H7 (cell line): Measurements from ENCODE around the gene TACR2. TPM values are rescaled to one million over a fixed set of nuclear protein-coding genes. Genes with fewer than 3 reads are reported as not detected.

Experiments used
- DNase-seq: peaks from one replicate; pipeline ENCODE4 v3.0.0; 2012
- H3K27me3 ChIP-seq: 2 replicates; pipeline ENCODE4 v1.6.0; 2011; ENCODE audit warnings: mild to moderate bottlenecking, low read length; ENCODE audit not compliant: control insufficient read depth, insufficient read depth
- H3K36me3 ChIP-seq: replicated peaks from 2 replicates; pipeline ENCODE4 v1.5.1; 2011; ENCODE audit warnings: low read length; ENCODE audit not compliant: control insufficient read depth, insufficient read depth
- H3K4me3 ChIP-seq: 2 replicates; pipeline ENCODE4 v1.5.1; 2011; ENCODE audit warnings: low read depth, mild to moderate bottlenecking, control low read depth, low read length, moderate library complexity; ENCODE audit not compliant: insufficient read depth
- total RNA-seq: library from RNA; depleted of rRNA; stranded (reverse); fragments of >200 nt; shearing (Covaris generic); gene quantifications from 2 replicates; pipeline ENCODE4 v1.2.3, GENCODE V29; 2014; rRNA removed

Gene TACR2
- 0.48 TPM in 1 of 2 replicates, not detected in the other for total RNA-seq

DNA sequence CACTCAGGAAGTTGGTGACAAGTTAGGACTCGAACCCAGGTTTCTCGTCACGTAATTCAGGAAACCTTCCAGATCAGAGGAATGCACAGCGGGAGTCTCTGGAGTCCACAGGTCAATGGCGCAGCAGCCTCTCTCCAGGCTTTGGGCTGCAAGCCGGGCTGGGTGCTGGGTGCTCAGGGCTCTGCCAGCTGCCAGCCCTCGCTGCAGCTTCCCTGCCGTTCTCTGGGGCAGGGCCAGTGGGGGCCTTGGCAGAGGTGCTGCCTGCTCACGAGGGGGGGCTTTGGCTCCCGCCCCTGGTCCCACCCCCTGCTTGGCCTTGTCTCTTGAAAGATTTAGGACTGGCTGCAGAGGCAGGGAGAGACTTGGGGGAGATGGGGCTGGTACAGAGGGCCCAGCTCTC, at the start of gene TACR2:
Gene TACR2, minus strand, starts transcription at position 224 of the 400 bp plus-strand sequence. CDS start 595 bp downstream, outside the sequence.
- no peak for DNase-seq
- Histone ChIP-seq H3K4me3 (no peak within 1 kb of the TSS), H3K36me3 (no peaks in the 10 kb centered on the region), H3K27me3 (no peaks in the 10 kb centered on the region)

DNA sequence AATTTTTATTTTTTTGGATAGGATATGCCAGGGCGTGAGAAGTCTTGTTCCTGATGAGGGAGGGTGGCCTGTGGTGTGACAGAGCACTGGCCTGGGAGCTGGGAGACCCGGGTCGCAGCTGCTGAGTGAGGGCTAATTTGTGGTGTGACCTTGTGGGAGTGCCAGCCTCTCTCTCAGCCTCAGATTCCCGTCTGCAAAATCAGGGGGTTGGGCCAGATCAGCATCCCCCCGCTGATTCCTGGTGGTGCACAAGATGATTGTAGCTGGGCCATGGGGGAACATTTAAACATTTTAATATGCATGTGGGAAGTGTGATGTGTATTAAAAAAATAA, 49.4 kb upstream of the TACR2 start:
- no peaks in the 10 kb centered on the region for H3K27me3 ChIP-seq
- H3K4me3 ChIP-seq, result no peak overlapping the region
- no peak for DNase-seq
- no peaks in the 10 kb centered on the region for H3K36me3 ChIP-seq

DNA sequence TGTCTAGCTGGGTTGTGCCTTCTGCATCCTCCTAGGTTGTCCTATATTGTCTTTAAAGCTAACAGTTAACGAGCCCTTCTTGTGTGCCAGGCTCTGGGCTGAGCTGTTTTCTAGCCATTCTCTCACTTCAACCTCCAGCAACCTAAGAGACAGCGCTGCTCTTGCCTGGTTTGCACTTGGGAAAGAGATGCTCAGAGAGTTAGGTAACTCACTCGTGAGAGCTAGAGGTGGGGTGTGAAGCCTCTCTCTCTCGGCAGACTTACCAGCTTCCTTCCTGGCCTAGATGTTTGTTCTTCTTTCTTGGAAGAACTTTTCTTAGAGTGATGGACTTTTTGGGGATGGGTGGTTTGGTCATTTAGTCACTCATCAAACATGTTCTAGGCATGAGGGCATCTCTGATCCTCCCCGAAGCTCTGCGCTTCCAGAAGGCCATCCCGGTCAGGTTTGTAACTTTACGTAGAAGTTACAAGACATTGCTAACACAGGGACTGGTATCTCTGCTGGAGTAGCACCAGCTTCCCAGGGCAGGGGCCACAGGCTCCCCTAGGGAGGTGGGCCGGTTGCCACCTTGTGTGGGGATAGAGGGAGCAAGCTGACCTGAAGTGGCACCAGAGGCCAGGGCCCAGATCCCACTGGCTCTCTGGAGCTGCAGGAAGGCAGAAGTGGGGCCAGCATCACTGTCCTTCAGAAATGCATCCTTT, 48.9 kb upstream of the TACR2 start:
- H3K36me3 ChIP-seq, result no peaks in the 10 kb centered on the region
- H3K4me3 ChIP-seq, result no peak overlapping the region
- DNase-seq, result no peak
- H3K27me3 ChIP-seq, result no peaks in the 10 kb centered on the region

DNA sequence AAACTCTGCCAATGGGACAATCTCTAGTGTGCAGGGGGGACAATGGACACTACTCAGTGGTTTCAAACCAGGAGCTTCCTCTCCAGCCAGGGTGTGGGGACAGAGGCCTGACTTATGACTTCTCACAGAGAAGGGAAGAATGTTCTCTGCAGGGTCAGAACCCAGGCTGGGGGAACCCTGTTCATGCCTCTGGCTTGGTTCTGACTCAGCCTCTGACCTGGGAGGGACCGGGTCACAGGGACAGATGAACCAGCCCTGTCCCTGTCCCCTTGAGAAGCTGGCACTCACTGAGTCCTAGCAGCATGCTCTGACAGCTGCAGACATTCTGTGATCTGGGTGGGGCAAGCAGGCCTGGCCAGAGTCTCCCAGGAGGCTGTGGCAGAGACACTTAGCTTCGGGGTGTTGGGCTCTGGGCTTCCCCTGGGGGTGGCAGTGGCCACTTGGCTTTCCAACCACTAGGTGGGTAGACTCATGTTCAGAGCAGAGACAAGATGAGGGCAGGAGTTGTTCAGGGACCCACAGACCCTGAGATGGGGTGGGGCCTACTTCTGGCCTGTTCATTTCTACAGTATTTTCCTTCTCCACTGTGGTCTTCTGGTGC, 48.2 kb upstream of the TACR2 start:
- no peaks in the 10 kb centered on the region for H3K27me3 ChIP-seq
- H3K4me3 ChIP-seq, result no peak overlapping the region
- DNase-seq, result no peak
- H3K36me3 ChIP-seq, result no peaks in the 10 kb centered on the region

DNA sequence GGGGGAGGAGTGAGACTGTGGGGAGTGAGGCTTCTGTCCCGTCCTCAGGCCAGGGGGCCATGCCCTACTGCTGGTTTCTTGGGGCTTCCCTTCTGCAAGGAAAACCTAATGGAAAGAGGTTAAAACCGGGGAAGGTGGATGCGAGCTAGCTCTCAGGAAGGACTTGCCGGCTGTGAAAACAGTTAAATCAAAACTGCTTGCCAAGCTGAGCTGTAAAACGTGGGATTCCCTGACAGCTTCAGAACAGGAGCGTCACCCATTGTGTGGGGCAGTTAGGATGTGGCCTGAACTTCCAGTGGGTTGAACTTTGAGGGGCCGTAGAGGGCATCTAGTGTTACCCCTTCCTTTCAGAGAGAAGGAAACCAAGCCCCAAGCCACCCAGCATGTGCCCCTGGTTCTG, 47.7 kb upstream of the TACR2 start:
- Histone ChIP-seq H3K27me3 (no peaks in the 10 kb centered on the region), H3K4me3 (no peak overlapping the region), H3K36me3 (no peaks in the 10 kb centered on the region)
- DNase-seq, result no peak

DNA sequence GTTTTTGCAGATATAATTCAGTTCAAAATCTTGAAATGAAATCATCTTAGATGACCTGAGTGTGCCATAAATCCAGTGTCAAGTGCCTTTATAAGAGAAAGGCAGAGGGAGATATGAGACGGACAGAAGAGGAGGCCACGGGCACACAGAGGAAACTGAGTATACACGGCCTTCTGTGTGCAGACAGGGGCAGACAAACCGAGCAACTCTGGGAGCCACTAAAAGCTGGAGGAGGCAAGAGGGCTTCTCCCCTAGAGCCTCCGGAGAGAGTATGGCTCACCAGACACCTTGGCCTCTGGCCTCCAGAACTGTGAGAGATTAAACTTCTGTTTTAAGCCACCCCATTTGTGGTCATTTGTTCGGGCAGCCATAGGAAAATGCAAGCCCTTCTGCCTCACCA, 47.2 kb upstream of the TACR2 start:
- H3K4me3 ChIP-seq, result no peak overlapping the region
- H3K27me3 ChIP-seq, result no peaks in the 10 kb centered on the region
- no peaks in the 10 kb centered on the region for H3K36me3 ChIP-seq
- DNase-seq, result no peak

DNA sequence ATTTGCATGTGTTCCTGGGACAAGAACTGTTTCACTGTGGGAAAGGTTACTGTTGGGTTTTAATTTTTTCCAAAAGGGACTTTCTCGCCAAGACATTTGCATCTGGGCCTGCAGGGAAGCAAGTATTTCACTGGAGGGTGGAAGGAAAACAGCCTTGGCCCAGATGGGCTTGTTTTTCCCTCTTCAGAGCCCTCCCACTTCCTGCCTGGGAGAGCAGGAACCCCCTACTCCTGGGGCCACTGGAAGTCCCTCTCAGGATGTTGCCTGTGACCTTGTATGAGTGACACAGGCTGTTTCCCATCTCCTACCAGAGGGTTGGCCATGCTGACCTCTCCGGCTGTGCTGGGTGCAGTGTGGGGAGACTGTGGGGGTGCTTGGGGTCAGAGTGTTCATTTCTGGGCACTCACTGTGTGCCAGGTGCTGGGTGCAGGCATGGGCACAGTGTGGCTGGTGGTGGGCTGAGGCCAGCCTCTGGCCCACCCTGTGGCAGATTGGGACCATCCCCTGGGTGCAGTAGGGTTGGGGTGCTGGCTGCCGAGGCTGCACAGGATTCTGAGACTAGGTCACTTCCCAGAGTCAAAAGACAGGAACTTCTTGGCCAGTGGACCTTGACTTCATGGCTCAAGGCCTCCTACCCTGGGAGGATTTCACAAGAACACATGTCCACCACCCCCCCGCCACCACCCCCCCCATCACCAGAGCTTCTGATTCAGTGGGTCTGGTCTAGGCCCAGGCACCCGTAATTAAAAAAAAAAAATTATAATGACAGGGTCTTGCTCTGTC, 44.7 kb upstream of the TACR2 start:
- no peaks in the 10 kb centered on the region for H3K27me3 ChIP-seq
- H3K4me3 ChIP-seq, result no peak overlapping the region
- no peaks in the 10 kb centered on the region for H3K36me3 ChIP-seq
- DNase-seq, result no peak

DNA sequence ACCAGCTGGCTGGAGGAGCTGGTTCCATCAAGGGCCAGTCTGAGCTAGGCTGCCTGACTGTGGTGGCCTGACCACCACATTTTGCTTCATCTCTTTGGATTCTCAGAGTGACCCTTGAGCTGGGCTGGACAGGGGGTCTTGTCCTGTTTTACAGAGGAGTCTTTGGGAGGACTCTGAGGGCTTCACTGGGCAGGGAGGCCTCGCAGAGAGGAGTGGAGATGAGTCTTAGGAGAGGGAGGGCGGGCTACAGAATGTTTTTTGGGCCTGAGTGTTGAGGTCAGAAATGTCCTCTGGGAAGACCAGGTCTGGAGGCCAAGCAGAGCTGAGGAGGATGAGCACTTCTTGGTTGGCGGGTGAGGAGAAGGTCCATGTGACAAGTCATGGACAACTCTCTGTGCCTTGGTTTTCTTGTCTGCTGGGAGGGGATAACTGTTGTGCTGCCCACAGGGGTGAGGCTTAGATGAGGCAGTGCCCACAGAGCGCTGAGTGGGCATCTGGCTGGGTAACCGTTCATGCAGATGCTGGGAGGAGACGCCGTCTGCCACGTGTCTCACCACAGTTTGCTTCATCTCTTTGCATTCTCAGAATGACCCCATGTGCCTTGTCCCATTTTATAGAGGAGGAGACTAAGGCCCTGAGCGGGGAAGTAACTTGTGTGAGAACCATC, 44.0 kb upstream of the TACR2 start:
- H3K27me3 ChIP-seq, result no peaks in the 10 kb centered on the region

DNA sequence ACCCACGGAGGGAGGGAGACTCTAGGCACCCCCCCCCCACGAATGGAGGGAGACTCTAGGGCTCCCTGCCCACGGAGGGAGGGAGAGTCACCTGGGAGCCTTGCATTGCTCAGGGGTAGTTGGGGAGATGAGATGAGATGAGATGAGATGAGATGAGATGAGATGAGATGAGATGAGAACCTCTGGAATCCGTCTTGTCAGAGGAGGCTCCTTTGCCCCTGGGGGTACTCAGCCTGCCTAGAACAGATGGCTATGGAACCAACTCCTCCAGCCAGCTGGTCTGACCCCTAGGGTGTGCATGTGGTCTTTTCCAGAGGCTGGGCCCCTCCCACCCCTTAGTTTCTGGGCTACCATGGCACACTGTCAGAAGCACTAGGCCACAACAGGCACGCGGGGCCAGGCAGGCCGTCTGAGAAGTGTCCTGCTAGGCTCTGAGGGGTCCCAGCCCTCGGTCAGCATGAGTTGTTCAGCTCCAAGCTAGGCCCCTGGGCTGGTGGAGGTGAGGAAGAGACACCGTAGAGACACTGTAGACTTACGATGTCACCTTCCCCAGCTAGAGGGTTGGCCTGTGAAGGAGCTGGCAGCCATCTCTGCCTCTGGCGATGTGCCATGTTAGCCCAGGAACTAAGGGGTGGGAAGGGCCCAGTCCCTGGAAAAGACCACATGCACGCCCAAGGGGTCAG, 43.3 kb upstream of the TACR2 start:
- no peak for DNase-seq
- Histone ChIP-seq H3K27me3 (no peaks in the 10 kb centered on the region), H3K36me3 (no peaks in the 10 kb centered on the region), H3K4me3 (no peak overlapping the region)

More for the DNA sequence above, 44.0 kb upstream of the TACR2 start:
- H3K36me3 ChIP-seq, result no peaks in the 10 kb centered on the region
- H3K4me3 ChIP-seq, result no peak overlapping the region
- no peak for DNase-seq

DNA sequence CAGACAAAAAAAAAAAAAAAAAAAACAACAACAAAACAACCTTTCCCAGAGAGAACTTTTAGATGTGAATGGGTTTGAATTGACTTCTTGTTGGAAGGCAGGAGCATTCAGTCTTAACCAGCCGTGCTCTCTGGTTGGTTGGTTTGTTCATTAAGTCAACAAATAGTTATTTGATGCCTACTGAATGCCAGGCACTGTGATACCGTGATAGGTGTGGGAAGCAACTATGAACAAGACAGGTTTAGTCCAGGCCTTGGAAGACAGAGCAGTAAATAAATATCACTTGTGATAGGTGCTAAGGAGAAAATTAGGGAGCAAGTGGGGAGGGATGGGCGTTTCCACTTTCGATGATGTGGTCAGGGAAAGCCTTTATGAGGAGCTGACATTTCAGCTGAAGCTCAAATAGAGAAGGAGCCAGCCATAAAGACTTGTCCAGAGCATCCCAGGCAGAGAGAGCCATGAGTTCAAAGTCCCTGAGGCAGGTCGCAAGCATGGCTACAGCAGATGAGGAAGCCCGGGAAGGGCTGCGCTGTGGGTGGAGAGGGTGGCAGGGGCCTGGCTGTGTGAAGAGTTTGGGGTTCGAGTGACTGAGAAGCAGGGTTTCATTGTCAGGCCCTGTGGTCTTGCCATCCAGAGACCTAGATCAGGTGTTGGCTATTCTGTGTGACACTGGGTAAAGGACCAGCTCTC, 42.5 kb upstream of the TACR2 start:
- Histone ChIP-seq H3K36me3 (no peaks in the 10 kb centered on the region), H3K4me3 (no peak overlapping the region), H3K27me3 (no peaks in the 10 kb centered on the region)
- no peak for DNase-seq

DNA sequence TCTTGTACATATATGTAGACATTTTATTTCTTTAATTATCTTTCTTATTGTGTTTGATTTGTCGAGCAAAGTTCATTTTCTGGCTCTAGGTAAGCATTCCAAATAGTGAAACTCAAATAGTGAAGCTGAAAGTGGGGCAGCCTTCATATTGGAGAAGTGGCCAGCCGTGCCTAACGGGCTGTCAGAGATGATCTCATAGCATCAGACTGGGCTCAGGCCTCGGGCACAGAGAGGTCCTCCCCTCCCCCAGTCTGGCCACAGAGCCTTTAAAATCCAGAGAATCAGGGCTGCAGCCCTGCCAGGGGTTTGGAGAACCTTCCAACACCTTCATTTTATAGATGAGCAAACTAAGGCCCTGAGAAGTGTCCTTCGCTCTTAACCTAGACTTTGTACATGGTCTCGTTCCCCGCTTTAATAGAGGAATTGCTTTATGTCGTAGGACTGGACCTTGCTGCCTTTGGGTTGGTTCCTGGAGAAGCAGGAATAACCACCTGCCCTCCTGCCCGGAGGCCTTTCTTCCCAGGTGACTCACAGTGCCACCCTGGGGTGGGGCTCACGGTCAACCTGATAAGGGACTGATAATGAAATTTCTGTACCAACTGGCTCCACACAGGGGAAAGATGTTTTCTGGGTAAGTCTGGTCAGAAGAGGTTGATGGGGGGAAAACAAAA, 41.8 kb upstream of the TACR2 start:
- H3K36me3 ChIP-seq, result no peaks in the 10 kb centered on the region
- H3K27me3 ChIP-seq, result peaks cover 2% of the 10 kb centered on the region
- no peak for DNase-seq
- H3K4me3 ChIP-seq, result no peak overlapping the region

DNA sequence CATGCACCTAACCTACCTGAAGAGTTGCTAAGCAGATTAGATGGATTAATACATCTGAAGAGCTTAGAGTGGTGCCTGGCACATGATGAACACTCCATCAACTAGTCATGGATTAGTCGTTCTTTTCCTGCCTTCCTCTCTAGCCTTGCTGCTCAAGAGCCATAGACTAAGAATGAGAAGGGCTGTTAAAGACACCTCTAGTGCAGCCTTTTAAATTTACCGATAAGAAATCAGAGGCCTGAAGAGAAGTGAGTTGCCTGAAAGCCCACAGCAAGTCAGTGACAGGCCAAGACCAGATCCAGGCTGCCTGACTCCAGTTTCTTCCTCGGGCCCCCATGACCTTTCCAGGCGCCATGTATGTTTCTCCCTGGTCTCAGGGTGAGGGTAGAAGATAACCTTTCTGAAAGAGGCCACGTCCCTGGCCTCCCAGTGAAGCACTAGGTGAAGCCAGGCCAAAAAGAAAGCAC, 41.1 kb upstream of the TACR2 start:
- H3K27me3 ChIP-seq, result peaks cover 7% of the 10 kb centered on the region
- no peak overlapping the region for H3K4me3 ChIP-seq
- DNase-seq, result no peak
- no peaks in the 10 kb centered on the region for H3K36me3 ChIP-seq

DNA sequence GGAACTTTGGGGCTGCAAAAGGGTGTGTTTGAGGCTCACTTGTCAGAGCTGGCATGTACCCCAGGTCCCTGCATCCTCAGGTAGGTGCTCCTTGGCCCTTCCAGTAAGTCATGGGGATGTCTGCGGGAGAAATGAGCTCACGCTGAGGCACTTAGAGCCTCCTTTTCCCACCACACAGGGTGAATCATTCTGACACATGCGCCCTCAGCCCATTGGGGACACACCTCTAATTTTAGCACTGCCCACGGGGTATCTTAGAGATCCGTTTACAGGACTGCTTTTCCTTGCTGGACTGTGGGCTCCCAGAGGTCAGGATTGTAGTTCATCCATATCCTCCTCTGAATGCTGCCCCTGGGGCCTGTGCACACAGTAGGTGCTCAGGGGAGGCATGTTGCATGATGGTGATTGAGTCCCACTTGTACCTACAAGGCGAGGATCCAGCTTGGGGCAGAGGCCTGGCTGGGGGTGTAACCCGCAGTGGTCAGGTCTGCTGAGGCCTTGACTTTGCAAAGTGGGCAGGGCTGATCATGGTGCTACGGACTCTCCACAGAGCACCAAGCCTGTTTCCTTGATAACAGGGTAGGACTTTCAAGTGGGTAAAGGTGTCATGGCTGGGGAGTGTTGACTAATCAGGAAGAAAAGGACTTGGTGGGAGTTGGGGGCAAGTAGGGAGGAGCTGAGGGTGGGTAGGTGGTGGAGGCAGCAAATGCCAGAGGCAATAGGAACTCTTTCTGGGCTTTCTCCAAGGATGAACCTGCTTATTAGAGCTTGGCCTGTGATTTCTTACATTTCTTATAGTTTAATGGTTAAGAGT, 40.4 kb upstream of the TACR2 start:
- H3K4me3 ChIP-seq, result no peak overlapping the region
- H3K36me3 ChIP-seq, result no peaks in the 10 kb centered on the region
- no peak for DNase-seq
- peaks cover 14% of the 10 kb centered on the region for H3K27me3 ChIP-seq
